Left ventricle myocardium inferior (tissue), 1 donor: ENCODE results near the gene NATD1. TPM values are rescaled to one million over a fixed set of nuclear protein-coding genes. Genes with fewer than 3 reads are reported as not detected.

ENCODE experiments used
- DNase-seq: peaks from one replicate; pipeline ENCODE4 v3.0.0-alpha.2; 2020
- H3K27ac ChIP-seq: fragments of 200-600 bp; replicated peaks from 2 replicates; pipeline ENCODE4 v1.8.0; 2021
- H3K27me3 ChIP-seq: fragments of 200-600 bp; 2 replicates; pipeline ENCODE4 v1.8.0; 2021; ENCODE audit warnings: low read depth
- H3K36me3 ChIP-seq: fragments of 200-600 bp; 2 replicates; pipeline ENCODE4 v1.8.0; 2021
- H3K4me1 ChIP-seq: fragments of 200-600 bp; 2 replicates; pipeline ENCODE4 v1.8.0; 2021
- H3K4me3 ChIP-seq: fragments of 200-600 bp; 2 replicates; pipeline ENCODE4 v1.8.0; 2021; ENCODE audit warnings: mild to moderate bottlenecking, moderate library complexity
- H3K9me3 ChIP-seq: fragments of 200-600 bp; replicated peaks from 2 replicates; pipeline ENCODE4 v1.8.0; 2021
- CTCF ChIP-seq: fragments of 200-600 bp; IDR thresholded peaks from 2 replicates; pipeline ENCODE4 v1.8.0; 2021; ENCODE audit warnings: antibody characterized with exemption, mild to moderate bottlenecking, borderline replicate concordance
- intact Hi-C: fragments of 100-400 bp; cut with micrococcal nuclease; formaldehyde crosslinking; loops from one replicate; pipeline ENCODE4 v1.11.0; 2022
- total RNA-seq: library from RNA; stranded (reverse); fragmentation: NEBNext Ultra II Directional; extraction: Animal tissue kit (Norgen Biotek cat#: 25700); gene quantifications from one replicate; pipeline ENCODE4 v1.2.1, GENCODE V29; 2021
- donor health status: DM: no; HTN: yes; CAD: no; lungs with severe emphysema.

NATD1 gene
- total RNA-seq, 1 donor from 2014 or later = 17.7 TPM

DNA sequence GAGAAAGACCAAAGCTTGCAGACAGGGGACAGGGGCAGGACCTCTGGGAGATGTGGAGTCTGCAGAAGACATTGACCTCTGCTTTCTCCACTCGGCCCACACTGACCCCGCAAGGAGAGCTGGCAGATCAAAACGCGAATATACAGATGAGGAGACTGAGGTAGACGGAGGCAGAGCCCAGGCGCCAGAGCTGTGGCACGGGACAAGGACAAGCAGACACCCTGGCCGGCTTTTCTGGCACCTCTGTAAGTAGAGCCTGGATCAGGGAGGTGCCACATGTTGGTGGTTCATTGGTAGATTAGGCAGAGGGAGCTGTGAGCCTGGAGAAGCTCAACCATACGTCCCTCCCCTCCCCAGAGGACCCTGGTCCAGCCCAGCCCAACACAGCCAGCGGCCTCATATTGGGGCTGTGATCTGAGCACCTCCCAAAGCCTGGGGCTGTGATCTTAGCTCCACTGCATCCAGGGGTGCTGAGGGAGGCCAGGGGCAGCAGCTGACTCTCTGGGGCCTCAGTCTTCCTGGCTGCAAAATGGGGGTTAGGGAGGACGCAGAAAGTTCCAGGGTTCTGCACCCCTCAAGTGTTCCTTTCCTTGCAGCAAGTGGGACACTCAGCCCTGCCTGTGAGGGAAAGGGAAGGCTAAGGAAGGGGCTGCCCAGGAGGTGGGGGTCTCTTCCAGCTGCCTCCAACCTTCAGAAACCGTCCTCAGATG is 4.0 kb downstream of the NATD1 start:
- Histone ChIP-seq H3K36me3 (no peaks in the 10 kb centered on the region), H3K27me3 (no peaks in the 10 kb centered on the region), H3K9me3 (no peaks in the 10 kb centered on the region), H3K4me3 (no peak overlapping the region), H3K27ac (peak overlapping the region; percentile 69), H3K4me1 (peaks cover 83% of the 10 kb centered on the region)
- intact Hi-C loops = no loop called here
- TF ChIP-seq CTCF = no peak
- no peak for DNase-seq

DNA sequence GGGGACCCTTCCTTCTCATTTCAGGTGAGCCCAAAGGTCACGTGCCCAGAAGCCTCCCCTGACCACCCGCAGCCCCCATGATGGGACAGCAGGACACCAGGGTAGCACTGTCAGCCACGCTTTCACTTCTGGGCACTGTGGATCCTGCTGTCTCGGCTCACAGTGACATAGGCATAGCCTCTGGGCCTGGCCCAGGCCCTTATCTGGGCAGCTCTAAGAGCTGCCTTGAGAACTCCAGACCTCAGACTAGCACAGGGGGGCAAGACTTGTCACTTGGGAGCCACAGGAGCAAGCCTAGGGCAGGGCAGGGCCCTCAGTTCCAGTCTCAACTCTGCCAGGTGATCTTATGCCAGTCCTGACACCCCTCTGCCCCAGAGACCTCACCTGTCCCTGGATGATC is 4.7 kb downstream of the NATD1 start:
- H3K36me3 ChIP-seq = no peaks in the 10 kb centered on the region
- H3K27me3 ChIP-seq = no peaks in the 10 kb centered on the region
- H3K4me3 ChIP-seq = no peak overlapping the region
- intact Hi-C loops = no loop called here
- peak overlapping the region; percentile 69 for H3K27ac ChIP-seq
- no peak for DNase-seq
- TF ChIP-seq CTCF = no peak
- peaks cover 84% of the 10 kb centered on the region for H3K4me1 ChIP-seq
- H3K9me3 ChIP-seq = no peaks in the 10 kb centered on the region

DNA sequence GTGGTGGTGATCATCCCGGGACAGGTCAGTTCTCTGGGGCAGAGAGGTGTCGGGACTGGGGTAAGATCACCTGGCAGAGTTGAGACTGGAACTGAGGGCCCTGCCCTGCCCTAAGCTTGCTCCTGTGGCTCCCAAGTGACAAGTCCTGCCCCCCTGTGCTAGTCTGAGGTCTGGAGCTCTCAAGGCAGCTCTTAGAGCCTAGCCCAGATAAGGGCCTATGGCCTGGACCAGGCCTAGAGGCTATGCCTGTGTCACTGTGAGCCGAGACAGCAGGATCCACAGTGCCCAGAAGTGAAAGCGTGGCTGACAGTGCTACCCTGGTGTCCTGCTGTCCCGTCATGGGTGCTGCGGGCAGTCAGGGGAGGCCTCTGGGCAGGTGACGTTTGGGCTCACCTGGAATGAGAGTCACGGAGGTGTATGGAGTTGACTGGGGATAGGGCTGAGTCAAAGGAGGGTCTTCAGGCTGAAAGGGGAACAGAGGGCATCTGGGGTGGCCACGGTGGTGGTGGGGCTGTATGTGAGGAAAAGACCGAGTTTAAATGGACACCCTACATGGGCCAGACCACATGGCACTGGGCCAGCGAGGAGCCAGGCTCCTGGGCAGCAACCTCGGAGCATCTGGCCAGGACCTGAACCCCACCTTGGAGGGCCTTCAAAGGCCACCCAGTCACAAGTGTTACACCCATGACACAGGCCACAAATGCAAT is 5.5 kb downstream of the NATD1 start:
- peak overlapping the region; percentile 69 for H3K27ac ChIP-seq

DNA sequence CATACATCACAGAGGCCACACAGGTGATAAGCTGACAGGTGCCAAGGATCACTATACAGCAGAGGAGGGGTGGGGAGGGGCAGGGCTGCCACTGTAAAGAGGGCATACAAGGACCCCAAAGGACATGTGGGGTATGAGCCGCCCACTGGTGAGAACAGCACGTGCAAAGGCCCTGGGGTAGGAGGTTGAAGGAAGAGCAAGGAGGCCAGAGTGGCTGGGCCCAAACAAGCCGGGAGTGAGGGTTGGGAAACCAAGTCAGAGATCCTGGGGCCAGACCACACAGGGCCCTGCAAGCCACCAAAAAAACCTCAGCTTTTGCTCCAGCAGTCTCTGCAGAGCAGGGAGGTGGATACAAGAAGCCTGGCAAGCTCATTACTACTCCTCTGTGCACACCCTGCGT is 6.5 kb downstream of the NATD1 start:
- Histone ChIP-seq H3K4me3 (no peak overlapping the region), H3K27me3 (no peaks in the 10 kb centered on the region), H3K4me1 (peaks cover 91% of the 10 kb centered on the region), H3K9me3 (no peaks in the 10 kb centered on the region), H3K36me3 (no peaks in the 10 kb centered on the region), H3K27ac (peak overlapping the region; percentile 69)
- intact Hi-C loops = no loop called here
- DNase-seq = no peak
- TF ChIP-seq CTCF = no peak

More for the DNA sequence above, 5.5 kb downstream of the NATD1 start:
- Histone ChIP-seq H3K4me3 (no peak overlapping the region), H3K4me1 (peaks cover 91% of the 10 kb centered on the region), H3K9me3 (no peaks in the 10 kb centered on the region), H3K36me3 (no peaks in the 10 kb centered on the region), H3K27me3 (no peaks in the 10 kb centered on the region)
- TF ChIP-seq CTCF = no peak
- intact Hi-C loops = no loop called here
- DNase-seq = no peak

GRCh38 chr17:21245639-21246084 is 7.5 kb downstream of the NATD1 start:
- DNase-seq = no peak
- Histone ChIP-seq H3K36me3 (peaks cover 7% of the 10 kb centered on the region), H3K4me1 (peaks cover 84% of the 10 kb centered on the region), H3K27ac (peak overlapping the region; percentile 69), H3K4me3 (no peak overlapping the region), H3K9me3 (no peaks in the 10 kb centered on the region), H3K27me3 (no peaks in the 10 kb centered on the region)
- TF ChIP-seq CTCF = no peak
- intact Hi-C loops = no loop called here
